ENCODE measurements around the gene SULT4A1.

SULT4A1 gene

GRCh38 chr22:43879901-43880540 is 17.7 kb upstream of the SULT4A1 start:
- no peak for DNase-seq
- no peaks in the 10 kb centered on the region for H3K9me3 ChIP-seq (ENCODE audit: insufficient read depth, low read length, severe bottlenecking)
- TF ChIP-seq CTCF (IDR thresholded peaks at IDR 0.05; ENCODE audit: borderline replicate concordance, extremely low read depth, low read length, poor library complexity, severe bottlenecking) (no peak), EZH2 (IDR thresholded peaks at IDR 0.05; ENCODE audit: borderline replicate concordance, low read depth, low read length, severe bottlenecking) (no peak)
- H3K9ac ChIP-seq (ENCODE audit: low read depth, low read length), result no peak overlapping the region
- H2AFZ ChIP-seq (ENCODE audit: low read depth, low read length), result no peak overlapping the region
- no peak for ATAC-seq (ENCODE audit: insufficient read depth, low read depth)
- no peaks in the 10 kb centered on the region for H3K36me3 ChIP-seq (ENCODE audit: insufficient read depth, low read length)
- no peak overlapping the region for H3K4me3 ChIP-seq (ENCODE audit: low read depth in 1 of 2, low read length in 2 of 2)
- H3K79me2 ChIP-seq (ENCODE audit: insufficient read depth, low read length), result no peaks in the 10 kb centered on the region
- no peak overlapping the region for H3K27ac ChIP-seq (ENCODE audit: low read length)
- no peaks in the 10 kb centered on the region for H3K4me1 ChIP-seq (ENCODE audit: insufficient read depth, low read length)
- peaks cover 3% of the 10 kb centered on the region for H3K27me3 ChIP-seq (ENCODE audit: insufficient read depth, low read length, poor library complexity)
- H4K20me1 ChIP-seq (ENCODE audit: insufficient read depth, low read length), result peaks cover 14% of the 10 kb centered on the region
- no peak overlapping the region for H3K4me2 ChIP-seq (ENCODE audit: insufficient read depth, low read length)

- Histone ChIP-seq H3K27ac (ENCODE audit: low read length) (no peak overlapping the region), H2AFZ (ENCODE audit: low read depth, low read length) (no peak overlapping the region), H3K9ac (ENCODE audit: low read depth, low read length) (no peak overlapping the region), H3K4me2 (ENCODE audit: insufficient read depth, low read length) (no peak overlapping the region), H3K79me2 (ENCODE audit: insufficient read depth, low read length) (no peaks in the 10 kb centered on the region), H4K20me1 (ENCODE audit: insufficient read depth, low read length) (peaks cover 8% of the 10 kb centered on the region; the same call in 1 of the 2 replicates), H3K4me3 (ENCODE audit: low read depth in 1 of 2, low read length in 2 of 2) (no peak overlapping the region), H3K36me3 (ENCODE audit: insufficient read depth, low read length) (no peaks in the 10 kb centered on the region), H3K4me1 (ENCODE audit: insufficient read depth, low read length) (no peaks in the 10 kb centered on the region), H3K9me3 (ENCODE audit: insufficient read depth, low read length, severe bottlenecking) (no peaks in the 10 kb centered on the region), H3K27me3 (ENCODE audit: insufficient read depth, low read length, poor library complexity) (peaks cover 3% of the 10 kb centered on the region)
- no peak for ATAC-seq (ENCODE audit: insufficient read depth, low read depth)
- TF ChIP-seq EZH2 (IDR thresholded peaks at IDR 0.05; ENCODE audit: borderline replicate concordance, low read depth, low read length, severe bottlenecking) (no peak), CTCF (IDR thresholded peaks at IDR 0.05; ENCODE audit: borderline replicate concordance, extremely low read depth, low read length, poor library complexity, severe bottlenecking) (no peak)
- no peak for DNase-seq
Observed at GRCh38 chr22:43878831-43879550, 16.7 kb upstream of the SULT4A1 start.

- H3K9me3 ChIP-seq (ENCODE audit: insufficient read depth, low read length, severe bottlenecking), result no peaks in the 10 kb centered on the region
- no peaks in the 10 kb centered on the region for H3K36me3 ChIP-seq (ENCODE audit: insufficient read depth, low read length)
- H3K27me3 ChIP-seq (ENCODE audit: insufficient read depth, low read length, poor library complexity), result peaks cover 3% of the 10 kb centered on the region
- H3K27ac ChIP-seq (ENCODE audit: low read length), result no peak overlapping the region
- H2AFZ ChIP-seq (ENCODE audit: low read depth, low read length), result no peak overlapping the region
- no peak overlapping the region for H3K9ac ChIP-seq (ENCODE audit: low read depth, low read length)
- H4K20me1 ChIP-seq (ENCODE audit: insufficient read depth, low read length), result peaks cover 8% of the 10 kb centered on the region; the same call in 1 of the 2 replicates
- no peaks in the 10 kb centered on the region for H3K4me1 ChIP-seq (ENCODE audit: insufficient read depth, low read length)
- no peak overlapping the region for H3K4me2 ChIP-seq (ENCODE audit: insufficient read depth, low read length)
- no peaks in the 10 kb centered on the region for H3K79me2 ChIP-seq (ENCODE audit: insufficient read depth, low read length)
- TF ChIP-seq EZH2 (IDR thresholded peaks at IDR 0.05; ENCODE audit: borderline replicate concordance, low read depth, low read length, severe bottlenecking) (no peak), CTCF (IDR thresholded peaks at IDR 0.05; ENCODE audit: borderline replicate concordance, extremely low read depth, low read length, poor library complexity, severe bottlenecking) (no peak)
- no peak overlapping the region for H3K4me3 ChIP-seq (ENCODE audit: low read depth in 1 of 2, low read length in 2 of 2)
- ATAC-seq (ENCODE audit: insufficient read depth, low read depth) (no peak), DNase-seq (no peak)
Observed at GRCh38 chr22:43878079-43878795, 15.9 kb upstream of the SULT4A1 start.

All from DND-41 (cell line).